Measurements from ENCODE around the gene BRINP1.

Gene BRINP1

GRCh38 chr9:119391878-119392277, 22.6 kb upstream of the BRINP1 start:
- no peak overlapping the region for H3K4me3 ChIP-seq (ENCODE audit: low read depth, low read length)
- TF ChIP-seq, protein P1, sequence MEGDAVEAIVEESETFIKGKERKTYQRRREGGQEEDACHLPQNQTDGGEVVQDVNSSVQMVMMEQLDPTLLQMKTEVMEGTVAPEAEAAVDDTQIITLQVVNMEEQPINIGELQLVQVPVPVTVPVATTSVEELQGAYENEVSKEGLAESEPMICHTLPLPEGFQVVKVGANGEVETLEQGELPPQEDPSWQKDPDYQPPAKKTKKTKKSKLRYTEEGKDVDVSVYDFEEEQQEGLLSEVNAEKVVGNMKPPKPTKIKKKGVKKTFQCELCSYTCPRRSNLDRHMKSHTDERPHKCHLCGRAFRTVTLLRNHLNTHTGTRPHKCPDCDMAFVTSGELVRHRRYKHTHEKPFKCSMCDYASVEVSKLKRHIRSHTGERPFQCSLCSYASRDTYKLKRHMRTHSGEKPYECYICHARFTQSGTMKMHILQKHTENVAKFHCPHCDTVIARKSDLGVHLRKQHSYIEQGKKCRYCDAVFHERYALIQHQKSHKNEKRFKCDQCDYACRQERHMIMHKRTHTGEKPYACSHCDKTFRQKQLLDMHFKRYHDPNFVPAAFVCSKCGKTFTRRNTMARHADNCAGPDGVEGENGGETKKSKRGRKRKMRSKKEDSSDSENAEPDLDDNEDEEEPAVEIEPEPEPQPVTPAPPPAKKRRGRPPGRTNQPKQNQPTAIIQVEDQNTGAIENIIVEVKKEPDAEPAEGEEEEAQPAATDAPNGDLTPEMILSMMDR (IDR thresholded peaks at IDR 0.05; ENCODE audit: low read depth, low read length, missing control alignments), result no peak
- no peak for DNase-seq (ENCODE audit: low read depth)

DNA sequence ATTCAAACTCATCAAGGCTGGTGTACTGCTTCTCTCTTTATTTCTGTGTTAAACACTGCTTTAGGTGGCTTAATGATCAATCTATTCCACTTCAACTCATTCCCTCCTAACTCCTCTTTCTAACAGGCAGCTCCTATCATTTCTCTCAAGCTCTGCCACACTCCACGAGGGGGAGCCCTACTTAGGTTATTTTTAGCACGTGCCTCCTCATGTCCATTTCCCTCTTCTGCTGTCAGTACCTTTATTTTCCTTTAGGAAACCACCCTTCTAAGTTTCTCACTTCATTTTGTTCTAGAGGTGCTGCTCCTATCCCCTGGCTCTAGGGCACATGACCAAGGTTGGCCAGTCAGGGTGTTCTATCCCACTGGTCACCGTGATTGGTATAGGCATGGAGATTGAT, 6.7 kb upstream of the BRINP1 start:
- no peak overlapping the region for H3K4me3 ChIP-seq (ENCODE audit: low read depth, low read length)
- TF ChIP-seq, protein P1 (IDR thresholded peaks at IDR 0.05; ENCODE audit: low read depth, low read length, missing control alignments), result peak; percentile 52
- DNase-seq (ENCODE audit: low read depth), result no peak

DNA sequence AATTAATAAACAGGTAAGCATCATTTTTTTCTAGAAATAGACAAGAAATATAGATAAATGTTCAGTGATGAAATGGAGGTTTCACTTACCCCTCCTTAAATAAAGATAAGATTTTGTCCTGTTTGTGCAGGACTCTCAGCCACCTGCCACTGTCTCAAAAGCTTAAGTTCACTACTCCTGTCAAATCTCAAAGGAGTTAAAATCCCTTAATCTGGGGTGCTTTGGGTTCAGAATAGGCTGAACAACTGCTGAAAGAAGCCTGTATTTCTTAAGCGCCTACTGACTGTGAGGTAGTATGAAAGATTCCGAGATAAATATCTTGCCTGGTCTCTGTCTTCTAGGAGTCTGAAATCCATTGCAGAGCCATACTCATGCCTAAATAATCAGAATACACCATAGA, 3.7 kb upstream of the BRINP1 start:
- no peak overlapping the region for H3K4me3 ChIP-seq (ENCODE audit: low read depth, low read length)
- TF ChIP-seq, protein P1 (IDR thresholded peaks at IDR 0.05; ENCODE audit: low read depth, low read length, missing control alignments), result no peak
- DNase-seq (ENCODE audit: low read depth), result no peak

DNA sequence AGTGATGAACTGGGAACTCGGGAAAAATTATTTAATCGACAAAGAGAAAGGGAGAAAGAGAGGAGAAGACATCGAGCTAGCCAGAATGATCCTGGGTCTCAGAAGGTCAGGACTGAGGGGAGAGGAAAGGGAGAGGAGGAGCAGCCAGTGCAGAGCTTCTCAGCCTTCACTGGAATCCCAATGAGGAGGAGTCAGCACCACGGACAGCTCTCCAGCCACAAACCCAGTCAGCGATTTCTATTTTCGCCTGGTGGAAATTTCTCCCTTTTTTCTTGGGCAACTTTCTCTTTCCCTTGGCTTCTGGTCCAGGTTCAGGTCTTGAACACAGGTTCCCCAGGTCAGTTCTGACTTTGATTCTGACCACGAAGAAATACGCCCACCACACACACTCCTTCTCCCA, 1.6 kb upstream of the BRINP1 start:
- TF ChIP-seq, protein P1 (IDR thresholded peaks at IDR 0.05; ENCODE audit: low read depth, low read length, missing control alignments), result no peak
- no peak for DNase-seq (ENCODE audit: low read depth)

DNA sequence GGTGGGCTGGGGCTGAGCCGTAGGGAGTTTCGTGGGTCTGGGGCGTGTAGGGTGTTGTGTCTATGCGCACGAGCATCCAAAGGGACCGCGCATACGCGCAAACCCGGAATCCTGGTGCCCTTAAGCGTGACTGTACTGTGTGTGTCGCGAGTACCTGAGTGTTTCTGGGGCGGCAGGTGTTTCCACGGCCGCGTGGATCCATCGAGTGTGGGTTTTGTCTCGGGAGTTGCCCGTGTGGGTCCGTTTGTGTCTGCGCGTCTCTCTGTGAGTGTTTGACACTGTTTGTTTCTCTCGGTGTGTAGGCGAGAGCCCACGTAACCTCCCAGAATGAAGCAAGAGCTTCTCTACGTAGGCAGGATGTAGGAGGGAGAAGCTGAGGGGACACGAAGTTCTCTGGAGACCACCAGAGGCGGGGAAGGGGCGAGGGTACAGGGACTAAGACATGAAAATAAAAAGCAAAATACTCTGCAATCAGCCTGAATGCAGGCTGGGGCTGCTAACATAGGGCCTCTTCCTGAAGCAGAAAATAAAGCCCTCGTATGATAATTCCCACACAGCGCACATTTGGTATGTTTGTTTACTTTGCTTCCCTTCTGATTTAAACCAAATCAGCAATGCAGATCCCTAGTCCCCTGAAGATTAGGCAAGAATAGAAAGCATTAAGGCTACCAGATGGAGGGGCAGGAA, 588 bp upstream of the BRINP1 start:
- TF ChIP-seq, protein P1 (IDR thresholded peaks at IDR 0.05; ENCODE audit: low read depth, low read length, missing control alignments), result no peak
- no peak for DNase-seq (ENCODE audit: low read depth)
- no peak overlapping the region for H3K4me3 ChIP-seq (ENCODE audit: low read depth, low read length)

More for the DNA sequence above, 1.6 kb upstream of the BRINP1 start:
- H3K4me3 ChIP-seq (ENCODE audit: low read depth, low read length), result no peak overlapping the region

DNA sequence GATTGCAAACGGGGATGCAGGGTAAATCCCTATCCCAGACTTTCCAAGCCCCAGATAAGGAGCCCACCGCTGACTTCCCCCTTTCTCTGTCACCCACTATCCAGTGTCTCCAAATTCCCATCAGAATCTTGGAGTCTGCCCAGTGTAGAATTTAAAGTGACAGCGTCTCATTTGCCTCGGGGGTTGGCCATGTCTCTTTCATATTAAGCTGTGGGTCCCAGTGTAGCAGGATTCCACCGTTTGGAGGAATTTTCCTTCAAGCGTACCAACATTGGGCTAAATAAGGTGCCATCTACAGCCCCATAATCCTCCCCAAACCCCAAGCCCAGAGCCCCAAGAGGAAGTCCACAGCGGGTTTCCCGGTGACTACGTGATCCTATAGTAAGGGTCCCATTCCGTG, 1.1 kb downstream of the BRINP1 start:
- no peak overlapping the region for H3K4me3 ChIP-seq (ENCODE audit: low read depth, low read length)
- TF ChIP-seq, protein P1 (IDR thresholded peaks at IDR 0.05; ENCODE audit: low read depth, low read length, missing control alignments), result no peak
- no peak for DNase-seq (ENCODE audit: low read depth)

DNA sequence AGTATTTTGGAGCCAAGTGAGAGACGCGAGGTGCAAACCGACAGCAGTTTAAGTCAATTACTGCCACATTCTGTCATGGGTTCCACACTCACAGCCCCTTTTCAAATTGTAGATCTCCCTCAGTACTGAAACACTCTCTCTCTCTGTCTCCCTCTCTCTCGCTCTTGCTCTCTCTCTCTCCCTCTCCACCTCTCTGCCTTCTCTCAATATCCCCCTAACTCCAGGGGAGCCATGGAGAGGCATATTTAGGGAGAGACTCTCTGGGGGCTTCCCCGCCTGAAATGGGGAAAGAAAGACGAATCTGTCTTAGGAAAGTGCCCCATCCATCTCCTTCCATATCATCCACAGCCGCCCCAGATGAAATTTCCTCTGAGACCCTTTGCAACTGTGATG, 1.6 kb downstream of the BRINP1 start:
- DNase-seq (ENCODE audit: low read depth), result no peak
- H3K4me3 ChIP-seq (ENCODE audit: low read depth, low read length), result no peak overlapping the region
- TF ChIP-seq, protein P1 (IDR thresholded peaks at IDR 0.05; ENCODE audit: low read depth, low read length, missing control alignments), result no peak

Data from GM12864 (cell line).